OCI-LY1 (cell line): ENCODE data around the gene IL36RN.

Source experiments
- H2AFZ ChIP-seq: fragments of 200-600 bp; sonication (generic), shearing (Covaris generic); 2 replicates; pipeline ENCODE4 v1.6.0; 2014; ENCODE audit warnings: antibody characterized with exemption, mild to moderate bottlenecking, low read length
- H3F3A ChIP-seq: fragments of 200-600 bp; sonication (generic), shearing (Covaris generic); 2 replicates; pipeline ENCODE4 v1.6.0; 2014; ENCODE audit warnings: mild to moderate bottlenecking, antibody characterized with exemption, low read length, moderate library complexity; ENCODE audit not compliant: insufficient read depth
- H3K27ac ChIP-seq: fragments of 200-600 bp; sonication (generic); 2 replicates; pipeline ENCODE4 v1.5.1; 2014; ENCODE audit warnings: low read length, mixed run types, mild to moderate bottlenecking, low read depth; ENCODE audit not compliant: poor library complexity, severe bottlenecking
- H3K27me3 ChIP-seq: fragments of 200-600 bp; sonication (generic); 2 replicates; pipeline ENCODE4 v1.6.0; 2014; ENCODE audit warnings: antibody characterized with exemption, mild to moderate bottlenecking, low read length, moderate library complexity; ENCODE audit not compliant: insufficient read depth
- H3K36me3 ChIP-seq: fragments of 200-600 bp; sonication (generic); 2 replicates; pipeline ENCODE4 v1.6.1; 2014; ENCODE audit warnings: mild to moderate bottlenecking, antibody characterized with exemption, low read length, moderate library complexity, mixed read lengths; ENCODE audit not compliant: insufficient read depth
- H3K4me1 ChIP-seq: fragments of 200-600 bp; sonication (generic); 2 replicates; pipeline ENCODE4 v1.5.1; 2014; ENCODE audit warnings: mild to moderate bottlenecking, low read length, moderate library complexity; ENCODE audit not compliant: insufficient read depth, severe bottlenecking
- H3K4me2 ChIP-seq: fragments of 200-600 bp; sonication (generic), shearing (Covaris generic); 2 replicates; pipeline ENCODE4 v1.6.1; 2014; ENCODE audit warnings: low read length
- H3K4me3 ChIP-seq: fragments of 200-600 bp; sonication (generic); 2 replicates; pipeline ENCODE4 v1.5.1; 2014; ENCODE audit warnings: low read length, low read depth, mild to moderate bottlenecking, mixed read lengths; ENCODE audit not compliant: poor library complexity, severe bottlenecking
- H3K79me2 ChIP-seq: fragments of 200-600 bp; shearing (Covaris generic); 2 replicates; pipeline ENCODE4 v1.6.1; 2016; ENCODE audit warnings: mixed run types, low read length, mixed read lengths; ENCODE audit not compliant: insufficient read depth
- H3K9ac ChIP-seq: fragments of 200-600 bp; sonication (generic), shearing (Covaris generic); 2 replicates; pipeline ENCODE4 v1.6.1; 2014; ENCODE audit warnings: mild to moderate bottlenecking, low read length, mixed read lengths
- H3K9me2 ChIP-seq: fragments of 200-600 bp; sonication (generic), shearing (Covaris generic); 2 replicates; pipeline ENCODE4 v1.6.1; 2014; ENCODE audit warnings: low read depth, mild to moderate bottlenecking, low read length, mixed read lengths
- H3K9me3 ChIP-seq: fragments of 200-600 bp; shearing (Covaris generic); 2 replicates; pipeline ENCODE4 v1.6.1; 2014; ENCODE audit warnings: low read length, mixed read lengths
- H4K20me1 ChIP-seq: fragments of 200-600 bp; sonication (generic), shearing (Covaris generic); 2 replicates; pipeline ENCODE4 v1.6.0; 2016; ENCODE audit warnings: mild to moderate bottlenecking, low read length; ENCODE audit not compliant: insufficient read depth
- CTCF ChIP-seq: fragments of 200-600 bp; sonication (generic), shearing (Covaris generic); IDR thresholded peaks from 2 replicates; pipeline ENCODE4 v1.5.1; 2017; ENCODE audit warnings: mild to moderate bottlenecking, antibody characterized with exemption, low read length, moderate library complexity, mixed read lengths
- EZH2 ChIP-seq: fragments of 200-600 bp; sonication (generic), shearing (Covaris generic); IDR thresholded peaks from 2 replicates; pipeline ENCODE4 v1.8.0; 2017; ENCODE audit warnings: borderline replicate concordance, mixed run types, mild to moderate bottlenecking, antibody characterized with exemption, low read length, moderate library complexity, mixed read lengths

Gene IL36RN

GRCh38 chr2:113084249-113085000 is 25.4 kb downstream of the IL36RN start:
- peak; percentile 51 for TF ChIP-seq CTCF
- TF ChIP-seq EZH2 = no peak
- H3K36me3 ChIP-seq = no peaks in the 10 kb centered on the region
- H3K4me3 ChIP-seq = no peak overlapping the region
- H3K79me2 ChIP-seq = no peaks in the 10 kb centered on the region
- peaks cover 4% of the 10 kb centered on the region; the same call in 1 of the 2 replicates for H3K27me3 ChIP-seq
- H4K20me1 ChIP-seq = no peaks in the 10 kb centered on the region
- no peaks in the 10 kb centered on the region for H3K9me3 ChIP-seq
- no peaks in the 10 kb centered on the region for H3K9me2 ChIP-seq
- H2AFZ ChIP-seq = no peak overlapping the region
- no peaks in the 10 kb centered on the region for H3K4me1 ChIP-seq
- H3F3A ChIP-seq = no peaks in the 10 kb centered on the region
- no peak overlapping the region for H3K9ac ChIP-seq
- H3K4me2 ChIP-seq = no peak overlapping the region
- no peak overlapping the region for H3K27ac ChIP-seq

GRCh38 chr2:113085542-113085941 is 26.5 kb downstream of the IL36RN start:
- Histone ChIP-seq H2AFZ (no peak overlapping the region), H3K9ac (no peak overlapping the region), H3K4me2 (no peak overlapping the region), H3K9me2 (no peaks in the 10 kb centered on the region), H3K36me3 (no peaks in the 10 kb centered on the region), H3K79me2 (no peaks in the 10 kb centered on the region), H3K27ac (no peak overlapping the region), H3K27me3 (peaks cover 4% of the 10 kb centered on the region; the same call in 1 of the 2 replicates), H3K4me3 (no peak overlapping the region), H3K9me3 (no peaks in the 10 kb centered on the region), H4K20me1 (no peaks in the 10 kb centered on the region), H3F3A (no peaks in the 10 kb centered on the region), H3K4me1 (no peaks in the 10 kb centered on the region)
- TF ChIP-seq EZH2 = no peak
- no peak for TF ChIP-seq CTCF

- H3K36me3 ChIP-seq = no peaks in the 10 kb centered on the region
Measured at GRCh38 chr2:113088213-113088992, 29.4 kb downstream of the IL36RN start.

More at GRCh38 chr2:113088213-113088992, 29.4 kb downstream of the IL36RN start:
- Histone ChIP-seq H3K4me2 (no peak overlapping the region), H3K9me2 (no peaks in the 10 kb centered on the region), H3K27ac (no peak overlapping the region), H3K27me3 (peaks cover 1% of the 10 kb centered on the region; the same call in 1 of the 2 replicates), H2AFZ (no peak overlapping the region), H4K20me1 (no peaks in the 10 kb centered on the region), H3K9me3 (no peaks in the 10 kb centered on the region), H3K9ac (no peak overlapping the region), H3K4me1 (no peaks in the 10 kb centered on the region), H3K79me2 (no peaks in the 10 kb centered on the region), H3F3A (no peaks in the 10 kb centered on the region), H3K4me3 (no peak overlapping the region)
- TF ChIP-seq CTCF = no peak
- TF ChIP-seq EZH2 = no peak
